NCI-H1694 (cell line): ENCODE measurements around the gene BPIFA3.

Experiments
- DNase-seq: peaks from one replicate; lab custom pipeline; 2025; lab: John Stamatoyannopoulos, UW

Gene BPIFA3

GRCh38 chr20:33263784-33264183, 46.6 kb downstream of the BPIFA3 start:
- no peak for DNase-seq

GRCh38 chr20:33267701-33268100, 50.5 kb downstream of the BPIFA3 start:
- DNase-seq = no peak

DNA sequence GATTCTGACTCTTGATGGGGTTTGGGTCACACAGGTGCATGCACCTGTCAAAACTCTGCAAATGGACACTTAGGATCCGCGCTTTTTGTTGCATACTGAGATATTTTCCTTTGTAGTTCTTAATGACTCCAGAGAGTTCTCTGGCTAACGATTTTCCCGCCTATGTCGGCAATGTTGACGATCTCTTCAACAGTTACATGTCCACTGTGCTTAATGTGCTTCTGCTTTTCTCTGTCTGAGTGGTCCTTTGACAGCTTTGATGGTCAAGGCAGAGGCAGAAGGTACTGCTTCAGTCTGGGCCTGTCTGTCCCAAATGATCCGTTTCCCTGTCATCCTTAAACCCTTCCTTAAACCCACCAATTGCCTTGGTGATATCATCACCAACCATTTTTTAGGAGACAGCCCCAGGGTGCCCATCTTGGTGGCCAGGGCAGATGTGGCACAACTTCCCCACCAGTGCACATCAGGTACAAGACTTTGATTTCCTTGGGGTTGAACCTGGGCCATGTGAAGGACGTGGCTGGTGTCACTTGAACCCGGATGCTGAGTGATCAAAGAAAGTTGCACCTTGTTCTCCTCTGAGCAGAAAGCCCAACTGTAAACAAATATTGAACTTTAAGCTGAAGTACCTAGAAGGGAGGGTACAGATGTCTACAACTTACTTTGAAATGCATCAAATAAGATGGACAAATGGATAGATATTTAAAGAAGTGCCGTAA, 55.2 kb downstream of the BPIFA3 start:
- no peak for DNase-seq

- no peak for DNase-seq
These were observed 56.1 kb downstream of the BPIFA3 start for GRCh38 chr20:33273117-33273851.

- DNase-seq = no peak
These were observed 58.1 kb downstream of the BPIFA3 start for GRCh38 chr20:33275215-33275614.

- no peak for DNase-seq
These were observed 58.7 kb downstream of the BPIFA3 start for GRCh38 chr20:33275871-33276270.

DNA sequence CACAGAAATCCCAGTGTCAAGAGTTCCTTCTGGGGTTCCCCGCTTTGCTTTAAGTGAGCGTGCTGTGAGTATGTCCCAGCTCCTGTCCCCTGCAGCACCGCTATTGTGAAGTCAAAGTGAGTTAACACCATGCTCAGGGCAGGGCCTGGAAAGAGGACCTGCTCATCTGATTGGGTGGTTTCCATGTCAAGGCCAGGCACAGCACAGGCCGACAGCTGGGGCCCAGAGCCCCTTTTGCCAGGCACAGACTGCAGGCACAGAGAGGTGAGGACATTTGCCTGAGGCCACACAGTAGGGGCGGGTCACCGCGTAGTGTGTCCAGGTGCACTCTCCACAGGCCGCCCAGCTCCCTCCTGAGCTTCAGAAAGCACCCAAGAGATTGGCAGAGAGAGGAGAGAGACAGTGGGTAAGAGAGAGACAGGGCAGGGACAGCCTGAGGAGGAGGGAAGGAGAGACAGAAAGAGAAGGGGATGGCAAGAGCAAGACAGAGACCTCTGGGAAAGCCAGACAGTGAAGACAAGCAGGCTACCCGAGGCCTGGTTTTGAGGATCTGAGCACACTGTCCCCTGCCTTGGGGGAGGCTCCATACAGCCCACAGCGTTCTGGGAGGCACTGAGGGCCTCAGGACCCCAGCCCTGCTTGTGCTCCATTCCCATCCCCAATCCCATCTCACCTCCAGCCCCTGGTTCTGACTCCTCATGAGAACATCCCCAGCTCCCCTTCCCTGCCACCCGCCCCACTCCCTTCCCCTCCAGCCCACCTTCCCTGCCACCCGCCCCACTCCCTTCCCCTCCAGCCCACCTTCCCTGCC, 59.4 kb downstream of the BPIFA3 start:
- no peak for DNase-seq
